HuH-7.5 (cell line): Measurements from ENCODE around the gene PELI2.

Source experiments
- DNase-seq: peaks from one replicate; pipeline ENCODE4 v3.0.0; 2011; ENCODE audit warnings: low spot score

Gene PELI2

GRCh38 chr14:56299306-56299984 is 181.2 kb downstream of the PELI2 start:
- no peak for DNase-seq

GRCh38 chr14:56300495-56300894 is 182.3 kb downstream of the PELI2 start:
- no peak for DNase-seq

DNA sequence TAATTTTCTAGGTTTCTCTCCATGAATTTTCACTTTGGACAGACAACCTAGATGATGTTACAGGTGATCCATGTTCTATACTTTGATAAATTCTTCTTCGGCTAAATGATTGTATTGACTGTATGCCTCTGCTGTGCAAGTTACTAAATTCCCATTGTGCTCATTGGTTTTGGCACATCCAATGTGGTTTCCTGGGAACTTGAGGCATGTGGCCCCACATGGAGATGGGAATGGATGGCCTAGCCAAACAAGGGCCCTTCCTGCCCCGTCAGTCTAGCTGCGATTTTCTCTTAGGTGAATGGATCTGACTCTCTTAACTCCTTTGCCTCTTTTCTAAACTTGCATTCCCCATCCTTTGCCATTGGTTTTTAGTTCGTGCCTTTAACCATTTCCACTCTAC is 186.2 kb downstream of the PELI2 start:
- no peak for DNase-seq

DNA sequence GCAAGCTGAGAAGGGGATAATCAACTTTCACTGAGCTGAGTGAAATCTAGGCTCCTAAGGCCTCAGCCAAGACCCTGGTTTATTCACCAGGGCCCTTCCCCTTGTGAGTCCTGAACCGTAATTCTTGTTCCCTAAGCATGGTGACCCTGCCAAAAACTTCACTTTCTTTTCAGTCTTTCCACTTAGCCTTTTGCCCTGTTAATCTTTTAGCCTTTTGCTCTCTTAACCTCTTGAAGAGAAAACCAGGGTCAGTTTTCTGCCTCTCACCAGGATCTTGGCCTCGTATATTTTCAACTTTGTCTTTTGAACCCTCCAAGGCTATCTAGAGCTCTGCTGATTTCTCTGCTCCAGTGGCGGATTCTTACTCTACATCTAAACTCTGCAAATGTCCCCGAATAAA is 191.0 kb downstream of the PELI2 start:
- no peak for DNase-seq

DNA sequence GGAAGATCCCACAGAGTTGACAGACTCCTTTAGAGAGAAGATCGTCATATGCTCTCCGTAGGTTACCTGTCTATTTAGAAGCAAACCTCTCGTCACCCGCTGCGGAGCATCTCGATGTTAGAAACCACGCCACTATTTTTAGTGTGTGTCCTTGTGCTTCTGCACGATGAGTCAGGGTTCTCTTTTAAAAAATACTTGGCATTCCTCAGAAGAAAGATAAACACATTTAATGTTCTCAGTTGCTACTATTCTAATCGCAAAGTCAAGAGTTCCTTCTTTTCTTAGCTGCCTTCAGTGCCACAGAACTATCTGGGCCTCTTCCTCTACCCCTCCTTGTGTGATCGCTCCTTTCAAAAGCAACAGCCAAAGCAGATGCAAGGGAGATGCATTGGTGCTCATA is 192.4 kb downstream of the PELI2 start:
- no peak for DNase-seq

GRCh38 chr14:56313789-56314188 is 195.6 kb downstream of the PELI2 start:
- DNase-seq, result no peak

DNA sequence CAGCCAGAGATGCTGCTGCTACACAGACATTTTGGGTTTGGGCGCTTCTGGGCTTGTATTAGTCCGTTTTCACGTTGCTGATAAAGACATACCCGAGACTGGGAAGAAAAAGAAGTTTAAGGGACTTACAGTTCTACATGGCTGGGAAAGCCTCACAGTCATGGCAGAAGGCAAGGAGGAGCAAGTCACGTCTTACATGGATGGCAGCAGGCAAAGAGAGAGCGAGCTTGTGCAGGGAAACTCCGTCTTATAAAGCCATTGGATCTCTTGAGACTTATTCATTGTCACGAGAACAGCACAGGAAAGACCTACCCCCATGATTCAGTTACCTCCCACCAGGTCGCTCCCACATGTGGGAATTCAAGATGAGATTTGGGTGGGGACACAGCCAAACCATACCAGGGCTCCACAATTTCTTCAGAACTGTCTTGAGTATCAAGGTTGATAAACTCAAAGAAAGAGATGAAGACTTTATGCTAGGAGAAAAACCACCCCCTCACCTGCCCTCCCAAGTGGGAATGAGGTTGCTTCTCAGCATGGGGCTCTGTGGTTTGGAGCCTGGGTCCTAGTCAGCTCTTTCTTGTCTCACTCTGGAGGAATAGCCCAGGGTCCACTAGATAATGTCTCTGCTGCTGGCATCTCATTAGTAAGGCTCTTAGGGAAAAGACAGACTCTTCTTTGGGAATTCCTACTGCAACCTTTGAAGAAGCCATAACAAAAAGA is 200.3 kb downstream of the PELI2 start:
- no peak for DNase-seq

DNA sequence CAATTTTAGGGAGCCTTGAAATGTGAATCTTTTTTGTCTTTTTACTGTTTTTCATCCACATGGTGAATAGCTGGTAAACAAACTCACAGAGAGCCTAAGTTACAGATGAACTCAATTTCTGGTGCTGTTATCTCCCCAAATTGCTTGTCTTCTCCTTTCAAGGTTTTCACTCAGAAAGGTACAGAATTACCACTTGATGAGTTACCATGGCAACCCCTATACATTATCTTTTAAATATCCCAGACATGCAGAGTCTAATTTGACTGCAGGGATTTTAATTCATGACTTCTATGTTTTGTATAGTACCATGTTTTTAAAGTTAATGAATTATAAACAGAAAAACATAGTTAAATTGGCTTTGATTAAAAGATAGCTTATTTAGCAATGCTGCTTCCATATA is 203.7 kb downstream of the PELI2 start:
- no peak for DNase-seq

GRCh38 chr14:56322531-56322930 is 204.3 kb downstream of the PELI2 start:
- no peak for DNase-seq

DNA sequence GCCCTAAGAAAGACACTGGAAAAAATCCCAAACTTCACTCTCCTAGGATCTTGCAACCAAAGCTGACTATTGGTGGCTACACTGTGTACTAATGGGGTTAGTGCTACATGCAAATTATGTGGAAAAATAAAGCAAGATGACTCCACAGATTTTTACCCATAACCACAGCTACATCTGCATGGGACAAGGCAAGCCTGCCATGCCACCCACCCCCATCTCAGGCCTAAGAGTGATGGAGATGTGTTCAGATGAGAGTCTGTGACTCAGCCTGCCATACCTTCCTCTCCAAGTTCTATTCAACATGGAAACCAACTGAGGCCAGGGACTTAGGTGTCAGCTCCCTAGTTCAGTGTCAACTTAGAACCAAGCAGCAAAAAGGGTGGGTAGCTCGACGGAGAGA is 206.2 kb downstream of the PELI2 start:
- DNase-seq, result no peak

GRCh38 chr14:56324856-56325699 is 206.9 kb downstream of the PELI2 start:
- no peak for DNase-seq

- DNase-seq, result no peak
These were observed 209.8 kb downstream of the PELI2 start for GRCh38 chr14:56328021-56328420.

DNA sequence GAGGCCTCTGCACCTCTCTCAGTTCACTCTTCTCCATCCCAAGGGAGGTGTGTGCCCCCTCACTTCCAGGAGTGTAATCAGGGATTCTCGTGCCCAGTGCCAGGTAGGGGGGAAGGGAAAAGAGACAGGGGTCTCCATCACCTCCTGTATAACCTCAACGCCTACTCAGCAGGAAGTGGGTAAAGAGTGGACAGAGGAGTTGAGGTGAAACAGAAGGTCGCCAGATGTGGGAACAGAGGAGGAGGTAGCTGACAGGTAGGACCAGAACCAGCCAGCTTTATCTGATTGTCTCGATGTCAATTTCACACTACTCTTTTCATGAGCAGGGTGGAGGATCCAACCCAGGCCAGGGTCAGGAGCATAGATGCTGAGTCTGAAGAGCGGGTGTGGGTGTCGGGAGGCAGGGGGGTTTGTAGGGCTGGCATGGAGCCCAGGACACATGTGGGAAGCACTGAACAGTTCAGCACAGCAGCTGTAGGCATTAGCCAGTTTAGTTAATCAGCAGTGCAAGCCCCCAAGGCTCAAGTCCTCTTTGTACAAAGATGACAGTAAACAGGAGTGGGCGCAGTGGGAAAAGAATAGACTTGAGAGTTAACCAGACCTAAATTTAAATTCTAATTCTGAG is 213.5 kb downstream of the PELI2 start:
- DNase-seq, result no peak

- no peak for DNase-seq
These were observed 215.4 kb downstream of the PELI2 start for GRCh38 chr14:56333359-56334292.

GRCh38 chr14:56334458-56334857 is 216.2 kb downstream of the PELI2 start:
- no peak for DNase-seq

DNA sequence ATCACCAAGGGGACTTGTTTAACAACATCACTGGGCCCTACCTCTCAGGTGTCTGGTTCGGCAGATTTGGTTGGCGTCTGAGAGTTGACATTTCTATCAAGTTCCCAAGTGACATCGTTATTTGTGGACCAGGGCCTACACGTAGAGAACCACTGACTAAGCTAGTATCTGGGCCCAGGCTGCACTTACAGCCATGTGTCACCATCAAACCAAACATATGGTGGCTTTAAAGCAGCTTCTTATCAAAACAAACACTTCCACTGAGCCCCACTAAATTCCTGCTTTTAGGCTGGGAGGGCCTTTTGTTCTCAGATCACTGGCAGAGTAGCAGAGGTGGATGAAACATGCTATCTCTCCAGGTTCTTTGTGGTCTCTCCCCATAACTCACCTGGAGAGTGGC is 220.5 kb downstream of the PELI2 start:
- DNase-seq, result no peak

- DNase-seq, result peak; percentile 21
These were observed 221.9 kb downstream of the PELI2 start for GRCh38 chr14:56339855-56340701.

DNA sequence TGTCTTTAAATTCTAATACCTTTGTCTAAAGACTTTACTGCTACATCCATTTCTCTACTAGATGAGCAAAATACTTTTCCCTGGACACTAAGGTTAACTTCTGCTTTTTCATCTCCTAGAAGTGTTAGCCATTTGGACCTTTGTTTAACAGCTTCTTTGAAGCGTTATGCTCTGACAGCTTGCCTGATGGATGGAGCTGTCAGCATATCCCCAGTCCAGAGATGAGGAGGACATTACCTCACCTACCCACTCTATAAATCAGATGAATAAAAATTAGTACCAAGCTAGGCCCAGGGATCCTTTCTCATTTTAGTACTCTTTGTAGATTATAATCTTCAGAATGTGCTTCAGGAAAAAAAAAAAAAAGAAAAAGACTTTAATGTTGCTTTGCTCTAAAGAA is 222.7 kb downstream of the PELI2 start:
- no peak for DNase-seq

GRCh38 chr14:56341766-56342493 is 223.7 kb downstream of the PELI2 start:
- no peak for DNase-seq

- DNase-seq, result no peak
These were observed 224.3 kb downstream of the PELI2 start for GRCh38 chr14:56342494-56342942.
